NT2/D1 (cell line): ENCODE measurements around the gene MAN2B1.

Experiments
- YY1 ChIP-seq: IDR thresholded peaks from 2 replicates; pipeline ENCODE4 v1.6.1; 2011; ENCODE audit not compliant: insufficient read length, insufficient read depth
- ZNF274 ChIP-seq: IDR thresholded peaks from 2 replicates; pipeline ENCODE4 v1.6.1; 2011; ENCODE audit warnings: mild to moderate bottlenecking, low read depth, low read length

DNA sequence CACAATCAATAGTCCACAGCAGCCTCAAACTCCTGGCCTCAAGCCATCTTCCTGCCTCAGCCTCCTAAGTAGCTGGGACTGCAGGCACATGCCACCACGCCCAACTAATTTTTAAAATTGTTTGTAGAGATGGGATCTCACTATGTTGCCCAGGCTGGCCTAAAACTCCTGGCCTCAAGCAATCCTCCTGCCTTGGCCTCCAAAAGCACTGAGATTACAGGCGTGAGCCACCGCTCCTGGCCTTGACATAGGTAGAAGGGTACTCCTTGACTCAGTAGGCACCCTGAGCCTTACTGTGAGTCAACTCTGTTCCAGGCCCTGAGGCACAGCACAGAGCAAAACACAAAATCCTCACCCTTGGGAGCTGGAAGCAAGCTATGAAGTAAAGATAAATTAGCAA lies 49.4 kb upstream of the MAN2B1 start:
- no peak for TF ChIP-seq YY1
- TF ChIP-seq ZNF274, result no peak
